HepG2 (cell line): ENCODE data around the gene BTBD7. TPM values are rescaled to one million over a fixed set of nuclear protein-coding genes. Genes with fewer than 3 reads are reported as not detected.

Experiments
- ARNTL ChIP-seq: sonication (generic); formaldehyde crosslinking; IDR thresholded peaks from 2 replicates; pipeline ENCODE4 v1.4.0; 2020; ENCODE audit warnings: mild to moderate bottlenecking, missing genetic modification reagents
- FOXK2 ChIP-seq: fragments of 450-650 bp; IDR thresholded peaks from 2 replicates; pipeline ENCODE4 v1.6.1; 2016
- GLI4 ChIP-seq: sonication (generic); formaldehyde crosslinking; IDR thresholded peaks from 2 replicates; pipeline ENCODE4 v1.5.1; 2020; ENCODE audit warnings: missing genetic modification reagents, mild to moderate bottlenecking, moderate library complexity, borderline replicate concordance
- KDM6A ChIP-seq: IDR thresholded peaks from 2 replicates; pipeline ENCODE4 v1.6.1; 2016; ENCODE audit warnings: low read depth
- MED8 ChIP-seq: sonication (generic); formaldehyde crosslinking; IDR thresholded peaks from 2 replicates; pipeline ENCODE4 v1.8.1; 2023; ENCODE audit warnings: mild to moderate bottlenecking, missing genetic modification reagents; ENCODE audit not compliant: insufficient replicate concordance
- MXD4 ChIP-seq: IDR thresholded peaks from 2 replicates; pipeline ENCODE4 v1.6.1; 2016; ENCODE audit warnings: mild to moderate bottlenecking, missing biosample characterization, missing genetic modification reagents
- RNF2 ChIP-seq: fragments of 450-650 bp; conservative IDR thresholded peaks from 2 replicates; pipeline ENCODE4 v1.6.1; 2016; ENCODE audit warnings: low read depth
- TAF1 ChIP-seq: sonication (generic); formaldehyde crosslinking; IDR thresholded peaks from 2 replicates; pipeline ENCODE4 v1.4.0; 2020; ENCODE audit warnings: missing genetic modification reagents
- TEAD2 ChIP-seq: sonication (generic); formaldehyde crosslinking; IDR thresholded peaks from 2 replicates; pipeline ENCODE4 v1.9.0; 2021; ENCODE audit warnings: missing genetic modification reagents
- TEAD3 ChIP-seq: optimal IDR thresholded peaks from 2 replicates; pipeline ENCODE3; 2016; ENCODE audit warnings: borderline replicate concordance
- ZNF446 ChIP-seq: sonication (generic); formaldehyde crosslinking; IDR thresholded peaks from 2 replicates; pipeline ENCODE4 v1.5.0; 2020; ENCODE audit warnings: mild to moderate bottlenecking, missing genetic modification reagents
- ZNF704 ChIP-seq: sonication (generic); formaldehyde crosslinking; IDR thresholded peaks from 2 replicates; pipeline ENCODE4 v1.8.1; 2023; ENCODE audit warnings: mild to moderate bottlenecking, inconsistent platforms, moderate library complexity, missing genetic modification reagents, borderline replicate concordance
- ZNF777 ChIP-seq: sonication (generic); formaldehyde crosslinking; IDR thresholded peaks from 2 replicates; pipeline ENCODE4 v1.4.0; 2020; ENCODE audit warnings: missing genetic modification reagents
- polyA plus RNA-seq, 8 experiments: library from polyadenylated mRNA; depleted of rRNA in 3 of 8; stranded (reverse) in 7 of 8; unstranded in 1 of 8; fragments of >200 nt; fragmentation: Illumina TruSeq in 4 of 8; extraction: Trizol in 4 of 8; gene quantifications; 2 replicates each; pipeline versions ENCODE4 v1.2.1 to v1.2.3, GENCODE V29; 2011 to 2016; ENCODE audit warnings: low read depth in 4 of 8, missing spikeins in 1 of 8, mixed read lengths in 1 of 8; ENCODE audit not compliant: insufficient read depth in 1 of 8
- total RNA-seq, 5 experiments: library from RNA; depleted of rRNA; stranded (reverse); fragments of >200 nt; fragmentation: Illumina TruSeq; extraction: Trizol; gene quantifications; 2 replicates each; pipeline ENCODE4 v1.2.3, GENCODE V29; 2016; ENCODE audit warnings: low read depth in 1 of 5
- TF ChIP-seq, protein P1 (sequence below): sonication (generic); formaldehyde crosslinking; IDR thresholded peaks from 2 replicates; pipeline ENCODE4 v1.4.0; 2020; ENCODE audit warnings: missing genetic modification reagents
- TF ChIP-seq, protein P2 (sequence below): sonication (generic); formaldehyde crosslinking; IDR thresholded peaks from 2 replicates; pipeline ENCODE4 v1.4.0; 2020; ENCODE audit warnings: missing genetic modification reagents
- TF ChIP-seq, protein P3 (sequence below): sonication (generic); formaldehyde crosslinking; IDR thresholded peaks from 2 replicates; pipeline ENCODE4 v1.5.1; 2020; ENCODE audit warnings: missing genetic modification reagents, mild to moderate bottlenecking, borderline replicate concordance
- TF ChIP-seq, protein P4 (sequence below): sonication (generic); formaldehyde crosslinking; IDR thresholded peaks from 2 replicates; pipeline ENCODE4 v1.4.0; 2020; ENCODE audit warnings: missing genetic modification reagents, borderline replicate concordance

Gene BTBD7
- total and polyA plus RNA-seq, 2 of the 13 experiments (the other 11 are each of a cell fraction or from before 2014, with no cell fraction given) = 11.6 to 15.2 TPM

- TF ChIP-seq, protein P1, sequence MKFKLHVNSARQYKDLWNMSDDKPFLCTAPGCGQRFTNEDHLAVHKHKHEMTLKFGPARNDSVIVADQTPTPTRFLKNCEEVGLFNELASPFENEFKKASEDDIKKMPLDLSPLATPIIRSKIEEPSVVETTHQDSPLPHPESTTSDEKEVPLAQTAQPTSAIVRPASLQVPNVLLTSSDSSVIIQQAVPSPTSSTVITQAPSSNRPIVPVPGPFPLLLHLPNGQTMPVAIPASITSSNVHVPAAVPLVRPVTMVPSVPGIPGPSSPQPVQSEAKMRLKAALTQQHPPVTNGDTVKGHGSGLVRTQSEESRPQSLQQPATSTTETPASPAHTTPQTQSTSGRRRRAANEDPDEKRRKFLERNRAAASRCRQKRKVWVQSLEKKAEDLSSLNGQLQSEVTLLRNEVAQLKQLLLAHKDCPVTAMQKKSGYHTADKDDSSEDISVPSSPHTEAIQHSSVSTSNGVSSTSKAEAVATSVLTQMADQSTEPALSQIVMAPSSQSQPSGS = 0 out of 2 replicates have a peak, but pooled peaks have one; percentile 29
- TF ChIP-seq TEAD3 (CRISPR knock-in tag) (no peak), ZNF777 (CRISPR knock-in tag) (peak; percentile 100), MXD4 (CRISPR knock-in tag) (peak; percentile 64; the same call in 1 of the 2 replicates), ZNF446 (CRISPR knock-in tag) (0 out of 2 replicates have a peak, but pooled peaks have one; percentile 22), MED8 (no peak), FOXK2 (no peak), KDM6A (CRISPR knock-in tag) (no peak), TAF1 (peak; percentile 86), ARNTL (CRISPR knock-in tag) (peak; percentile 24), RNF2 (peak; percentile 81), TEAD2 (CRISPR knock-in tag) (no peak), GLI4 (CRISPR knock-in tag) (peak; percentile 60; the same call in 1 of the 2 replicates), ZNF704 (CRISPR knock-in tag) (no peak)
- TF ChIP-seq, protein P2, sequence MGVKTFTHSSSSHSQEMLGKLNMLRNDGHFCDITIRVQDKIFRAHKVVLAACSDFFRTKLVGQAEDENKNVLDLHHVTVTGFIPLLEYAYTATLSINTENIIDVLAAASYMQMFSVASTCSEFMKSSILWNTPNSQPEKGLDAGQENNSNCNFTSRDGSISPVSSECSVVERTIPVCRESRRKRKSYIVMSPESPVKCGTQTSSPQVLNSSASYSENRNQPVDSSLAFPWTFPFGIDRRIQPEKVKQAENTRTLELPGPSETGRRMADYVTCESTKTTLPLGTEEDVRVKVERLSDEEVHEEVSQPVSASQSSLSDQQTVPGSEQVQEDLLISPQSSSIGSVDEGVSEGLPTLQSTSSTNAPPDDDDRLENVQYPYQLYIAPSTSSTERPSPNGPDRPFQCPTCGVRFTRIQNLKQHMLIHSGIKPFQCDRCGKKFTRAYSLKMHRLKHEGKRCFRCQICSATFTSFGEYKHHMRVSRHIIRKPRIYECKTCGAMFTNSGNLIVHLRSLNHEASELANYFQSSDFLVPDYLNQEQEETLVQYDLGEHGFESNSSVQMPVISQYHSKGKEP = no peak
- TF ChIP-seq, protein P3, sequence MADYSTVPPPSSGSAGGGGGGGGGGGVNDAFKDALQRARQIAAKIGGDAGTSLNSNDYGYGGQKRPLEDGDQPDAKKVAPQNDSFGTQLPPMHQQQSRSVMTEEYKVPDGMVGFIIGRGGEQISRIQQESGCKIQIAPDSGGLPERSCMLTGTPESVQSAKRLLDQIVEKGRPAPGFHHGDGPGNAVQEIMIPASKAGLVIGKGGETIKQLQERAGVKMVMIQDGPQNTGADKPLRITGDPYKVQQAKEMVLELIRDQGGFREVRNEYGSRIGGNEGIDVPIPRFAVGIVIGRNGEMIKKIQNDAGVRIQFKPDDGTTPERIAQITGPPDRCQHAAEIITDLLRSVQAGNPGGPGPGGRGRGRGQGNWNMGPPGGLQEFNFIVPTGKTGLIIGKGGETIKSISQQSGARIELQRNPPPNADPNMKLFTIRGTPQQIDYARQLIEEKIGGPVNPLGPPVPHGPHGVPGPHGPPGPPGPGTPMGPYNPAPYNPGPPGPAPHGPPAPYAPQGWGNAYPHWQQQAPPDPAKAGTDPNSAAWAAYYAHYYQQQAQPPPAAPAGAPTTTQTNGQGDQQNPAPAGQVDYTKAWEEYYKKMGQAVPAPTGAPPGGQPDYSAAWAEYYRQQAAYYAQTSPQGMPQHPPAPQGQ = no peak
- TF ChIP-seq, protein P4, sequence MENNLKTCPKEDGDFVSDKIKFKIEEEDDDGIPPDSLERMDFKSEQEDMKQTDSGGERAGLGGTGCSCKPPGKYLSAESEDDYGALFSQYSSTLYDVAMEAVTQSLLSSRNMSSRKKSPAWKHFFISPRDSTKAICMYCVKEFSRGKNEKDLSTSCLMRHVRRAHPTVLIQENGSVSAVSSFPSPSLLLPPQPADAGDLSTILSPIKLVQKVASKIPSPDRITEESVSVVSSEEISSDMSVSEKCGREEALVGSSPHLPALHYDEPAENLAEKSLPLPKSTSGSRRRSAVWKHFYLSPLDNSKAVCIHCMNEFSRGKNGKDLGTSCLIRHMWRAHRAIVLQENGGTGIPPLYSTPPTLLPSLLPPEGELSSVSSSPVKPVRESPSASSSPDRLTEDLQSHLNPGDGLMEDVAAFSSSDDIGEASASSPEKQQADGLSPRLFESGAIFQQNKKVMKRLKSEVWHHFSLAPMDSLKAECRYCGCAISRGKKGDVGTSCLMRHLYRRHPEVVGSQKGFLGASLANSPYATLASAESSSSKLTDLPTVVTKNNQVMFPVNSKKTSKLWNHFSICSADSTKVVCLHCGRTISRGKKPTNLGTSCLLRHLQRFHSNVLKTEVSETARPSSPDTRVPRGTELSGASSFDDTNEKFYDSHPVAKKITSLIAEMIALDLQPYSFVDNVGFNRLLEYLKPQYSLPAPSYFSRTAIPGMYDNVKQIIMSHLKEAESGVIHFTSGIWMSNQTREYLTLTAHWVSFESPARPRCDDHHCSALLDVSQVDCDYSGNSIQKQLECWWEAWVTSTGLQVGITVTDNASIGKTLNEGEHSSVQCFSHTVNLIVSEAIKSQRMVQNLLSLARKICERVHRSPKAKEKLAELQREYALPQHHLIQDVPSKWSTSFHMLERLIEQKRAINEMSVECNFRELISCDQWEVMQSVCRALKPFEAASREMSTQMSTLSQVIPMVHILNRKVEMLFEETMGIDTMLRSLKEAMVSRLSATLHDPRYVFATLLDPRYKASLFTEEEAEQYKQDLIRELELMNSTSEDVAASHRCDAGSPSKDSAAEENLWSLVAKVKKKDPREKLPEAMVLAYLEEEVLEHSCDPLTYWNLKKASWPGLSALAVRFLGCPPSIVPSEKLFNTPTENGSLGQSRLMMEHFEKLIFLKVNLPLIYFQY = peak; percentile 40
Measured at GRCh38 chr14:93206793-93207467, 125.9 kb downstream of the BTBD7 start, which contains the start of the genes GON7 and UBR7 (continued).
